ENCODE data around the gene ARHGAP1.

The ARHGAP1 gene

DNA sequence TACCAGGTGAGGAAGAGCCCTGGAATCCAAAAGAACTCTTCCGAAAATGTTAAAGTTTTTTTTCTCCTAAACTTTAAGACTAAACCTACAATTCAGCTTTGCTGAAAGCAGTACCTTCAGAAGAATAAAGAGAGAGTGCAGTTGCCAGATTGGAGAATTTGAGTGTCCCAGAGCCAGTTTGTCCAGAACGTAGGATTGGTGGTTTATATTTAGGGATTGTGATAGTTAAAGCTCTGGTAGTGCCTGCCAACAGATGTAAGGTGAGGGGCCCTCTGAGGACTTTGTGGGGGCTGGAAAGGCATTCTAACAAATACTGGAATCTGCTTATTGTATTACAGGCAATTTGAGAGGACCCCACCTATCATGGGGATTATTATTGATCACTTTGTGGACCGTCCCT is 43.2 kb downstream of the ARHGAP1 start:
- in situ Hi-C loops (cut with HindIII; ENCODE audit: low pct_unique_long_range_greater_than_20kb, low sequenced_read_pairs): no loop called here
- no peak for DNase-seq (ENCODE audit: low read depth in 1 of 2, low spot score in 1 of 2)
- TF ChIP-seq JUND (IDR thresholded peaks at IDR 0.05; ENCODE audit: low read depth): no peak

GRCh38 chr11:46655631-46656030 is 44.8 kb downstream of the ARHGAP1 start:
- no peak for DNase-seq (ENCODE audit: low read depth in 1 of 2, low spot score in 1 of 2)
- in situ Hi-C loops (cut with HindIII; ENCODE audit: low pct_unique_long_range_greater_than_20kb, low sequenced_read_pairs): no loop called here
- TF ChIP-seq JUND (IDR thresholded peaks at IDR 0.05; ENCODE audit: low read depth): no peak

DNA sequence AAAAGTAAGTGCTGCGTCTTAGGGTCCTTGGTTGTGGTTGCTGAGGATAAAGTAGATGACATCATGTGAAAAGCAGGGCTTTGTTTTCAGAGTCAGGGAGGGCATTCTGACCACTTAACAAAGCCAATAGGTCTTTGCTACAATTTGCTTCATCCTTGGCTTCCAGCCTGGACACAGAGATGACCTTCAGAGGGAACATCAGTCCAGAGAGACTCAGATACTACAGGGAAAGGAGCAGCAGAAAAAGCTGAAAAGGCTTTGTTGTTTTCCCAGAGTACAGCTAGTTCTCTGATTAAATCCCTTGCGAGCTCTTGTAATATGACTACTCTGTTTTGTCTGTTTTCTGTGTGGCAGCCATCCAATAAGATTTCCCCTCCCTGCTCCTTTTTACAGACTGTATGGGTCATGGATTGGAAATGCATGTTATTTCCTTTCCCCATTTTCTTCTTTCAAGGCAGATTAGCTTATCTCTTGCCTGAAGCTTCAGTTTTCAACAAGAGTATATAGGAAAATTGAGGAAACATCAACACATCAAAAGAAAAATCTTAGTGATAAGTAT is 51.2 kb downstream of the ARHGAP1 start:
- no peak for TF ChIP-seq JUND (IDR thresholded peaks at IDR 0.05; ENCODE audit: low read depth)
- no peak for DNase-seq (ENCODE audit: low read depth in 1 of 2, low spot score in 1 of 2)
- in situ Hi-C loops (cut with HindIII; ENCODE audit: low pct_unique_long_range_greater_than_20kb, low sequenced_read_pairs): no loop called here

DNA sequence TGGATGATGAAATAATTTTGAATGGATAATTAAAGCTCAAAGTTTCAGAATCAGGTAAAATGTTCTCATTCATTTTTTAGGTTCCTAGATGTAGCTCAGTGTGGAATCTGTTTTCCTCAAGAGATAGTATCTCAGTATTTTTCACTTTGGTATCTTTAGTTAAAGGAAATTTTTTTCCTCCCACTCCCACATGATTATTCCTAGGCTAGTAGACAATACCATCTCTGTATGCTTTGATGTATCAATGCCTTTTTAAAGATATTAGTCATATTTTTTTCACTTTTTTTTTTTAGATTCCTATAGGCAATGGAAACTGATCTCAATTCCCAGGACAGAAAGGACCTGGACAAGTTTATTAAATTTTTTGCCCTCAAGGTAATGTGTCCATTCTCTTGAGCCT is 56.4 kb downstream of the ARHGAP1 start:
- no peak for DNase-seq (ENCODE audit: low read depth in 1 of 2, low spot score in 1 of 2)
- TF ChIP-seq JUND (IDR thresholded peaks at IDR 0.05; ENCODE audit: low read depth): no peak
- in situ Hi-C loops (cut with HindIII; ENCODE audit: low pct_unique_long_range_greater_than_20kb, low sequenced_read_pairs): no loop called here

DNA sequence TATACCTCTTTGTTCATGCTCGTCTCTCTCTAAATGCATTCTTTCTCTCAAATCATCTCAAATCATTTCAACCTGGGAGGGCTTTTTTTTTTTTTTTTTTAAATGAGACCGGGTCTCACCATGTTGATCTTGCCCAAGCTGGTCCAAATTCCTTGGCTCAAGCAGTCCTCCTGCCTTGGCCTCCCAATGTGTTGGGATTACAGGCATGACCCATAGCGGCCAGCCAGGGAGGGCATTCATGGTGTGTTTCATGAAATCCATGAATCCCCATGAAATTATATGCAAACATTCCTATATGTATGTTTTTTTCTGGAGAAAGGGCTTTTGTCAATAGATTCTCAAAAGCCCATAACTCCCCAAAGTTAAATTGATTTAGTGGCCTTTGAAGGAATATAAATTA is 56.9 kb downstream of the ARHGAP1 start:
- no peak for TF ChIP-seq JUND (IDR thresholded peaks at IDR 0.05; ENCODE audit: low read depth)
- in situ Hi-C loops (cut with HindIII; ENCODE audit: low pct_unique_long_range_greater_than_20kb, low sequenced_read_pairs): no loop called here
- no peak for DNase-seq (ENCODE audit: low read depth in 1 of 2, low spot score in 1 of 2)

GRCh38 chr11:46642627-46643335 is 57.6 kb downstream of the ARHGAP1 start:
- in situ Hi-C loops (cut with HindIII; ENCODE audit: low pct_unique_long_range_greater_than_20kb, low sequenced_read_pairs): no loop called here
- no peak for DNase-seq (ENCODE audit: low read depth in 1 of 2, low spot score in 1 of 2)
- no peak for TF ChIP-seq JUND (IDR thresholded peaks at IDR 0.05; ENCODE audit: low read depth)

DNA sequence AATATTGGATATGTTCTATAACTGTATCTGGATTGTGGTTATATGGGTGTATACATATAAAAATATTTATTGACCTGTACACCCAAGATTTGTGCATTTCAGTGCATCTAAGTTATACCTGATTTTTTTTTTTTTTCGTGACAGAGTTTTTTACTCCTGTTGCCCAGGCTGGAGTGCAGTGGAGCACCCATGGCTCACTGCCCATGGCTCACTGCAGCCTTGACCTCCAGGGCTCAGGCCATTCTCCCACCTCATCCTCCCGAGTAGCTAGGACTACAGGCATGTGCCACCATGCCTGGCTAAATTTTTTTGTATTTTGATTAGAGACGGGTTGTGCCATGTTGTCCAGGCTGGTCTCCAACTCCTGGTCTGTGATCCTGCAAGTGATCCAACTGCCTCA is 58.8 kb downstream of the ARHGAP1 start:
- no peak for TF ChIP-seq JUND (IDR thresholded peaks at IDR 0.05; ENCODE audit: low read depth)
- no peak for DNase-seq (ENCODE audit: low read depth in 1 of 2, low spot score in 1 of 2)
- in situ Hi-C loops (cut with HindIII; ENCODE audit: low pct_unique_long_range_greater_than_20kb, low sequenced_read_pairs): no loop called here

DNA sequence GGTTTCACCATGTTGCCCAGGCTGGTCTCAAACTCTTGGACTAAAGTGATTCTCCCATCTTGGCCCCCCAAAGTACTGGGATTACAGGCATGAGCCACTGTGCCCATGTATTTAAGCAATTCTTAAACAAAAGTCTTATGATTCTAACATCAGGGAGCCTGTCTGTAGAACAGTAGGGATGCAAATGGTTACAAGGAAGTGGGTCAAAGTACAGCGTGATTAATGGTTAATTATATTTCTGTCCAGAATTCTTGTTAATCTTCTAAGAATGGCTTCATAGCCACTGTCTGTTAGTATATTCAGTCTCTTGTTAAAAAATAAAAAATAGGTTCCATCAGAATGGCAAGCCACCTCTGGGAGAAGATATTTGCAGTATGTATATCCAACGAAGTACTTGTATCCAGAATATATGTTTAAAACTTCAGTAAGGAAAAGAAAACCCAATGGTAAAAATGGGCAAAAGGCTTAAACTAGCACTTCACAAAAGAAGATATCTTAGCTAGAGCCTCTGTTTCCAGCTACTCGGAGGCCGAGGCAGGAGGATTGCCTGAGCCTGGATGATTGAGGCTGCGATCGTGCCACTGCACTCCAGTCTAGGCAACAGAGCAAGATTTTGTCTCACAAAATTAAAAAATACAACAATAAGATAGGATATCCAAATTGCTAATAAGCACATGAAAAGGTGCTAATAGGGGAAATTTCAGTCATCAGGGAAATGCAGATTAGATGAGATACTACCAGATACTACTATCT is 60.2 kb downstream of the ARHGAP1 start:
- TF ChIP-seq JUND (IDR thresholded peaks at IDR 0.05; ENCODE audit: low read depth): no peak
- no peak for DNase-seq (ENCODE audit: low read depth in 1 of 2, low spot score in 1 of 2)
- in situ Hi-C loops (cut with HindIII; ENCODE audit: low pct_unique_long_range_greater_than_20kb, low sequenced_read_pairs): no loop called here

GRCh38 chr11:46639197-46639839 is 61.1 kb downstream of the ARHGAP1 start:
- in situ Hi-C loops (cut with HindIII; ENCODE audit: low pct_unique_long_range_greater_than_20kb, low sequenced_read_pairs): no loop called here
- TF ChIP-seq JUND (IDR thresholded peaks at IDR 0.05; ENCODE audit: low read depth): no peak

GRCh38 chr11:46637546-46637945 is 62.9 kb downstream of the ARHGAP1 start:
- in situ Hi-C loops (cut with HindIII; ENCODE audit: low pct_unique_long_range_greater_than_20kb, low sequenced_read_pairs): no loop called here
- DNase-seq (ENCODE audit: low read depth in 1 of 2, low spot score in 1 of 2): no peak
- TF ChIP-seq JUND (IDR thresholded peaks at IDR 0.05; ENCODE audit: low read depth): no peak

More at GRCh38 chr11:46639197-46639839, 61.1 kb downstream of the ARHGAP1 start:
- no peak for DNase-seq (ENCODE audit: low read depth in 1 of 2, low spot score in 1 of 2)

DNA sequence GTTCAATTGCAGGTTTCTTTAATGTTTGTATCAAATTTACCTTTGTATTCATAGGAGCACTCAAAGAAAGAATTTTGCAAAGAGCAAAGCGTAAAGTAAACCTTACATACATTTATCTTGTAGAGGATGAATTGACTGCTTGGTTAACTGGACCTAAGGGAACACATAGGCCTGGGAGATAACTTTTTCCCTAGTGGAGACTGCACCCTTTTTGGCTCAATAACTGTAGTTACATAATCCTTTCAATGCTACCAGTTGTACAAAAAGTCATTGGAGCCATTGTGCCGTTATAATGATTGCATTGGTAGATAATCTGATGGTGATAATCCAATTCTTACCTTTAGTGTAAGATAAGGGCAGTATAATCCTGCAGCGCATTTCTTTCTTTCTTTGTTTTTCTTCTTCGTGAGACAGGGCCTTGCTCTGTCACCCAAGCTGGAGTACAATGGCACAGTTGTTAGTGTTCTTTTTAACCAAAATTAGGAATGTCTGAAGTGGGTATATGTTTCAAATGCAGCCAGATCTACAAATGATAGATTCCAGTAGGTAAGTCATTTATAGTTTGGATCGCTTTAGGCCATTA is 64.8 kb downstream of the ARHGAP1 start:
- no peak for TF ChIP-seq JUND (IDR thresholded peaks at IDR 0.05; ENCODE audit: low read depth)
- in situ Hi-C loops (cut with HindIII; ENCODE audit: low pct_unique_long_range_greater_than_20kb, low sequenced_read_pairs): no loop called here
- DNase-seq (ENCODE audit: low read depth in 1 of 2, low spot score in 1 of 2): no peak

Data from T47D (cell line).